HG03175 (cell line): ENCODE results near the gene HOXD9.

Experiments used
- ATAC-seq: cut with Tn5 transposase; IDR thresholded peaks from one replicate; pipeline ENCODE4 v1.9.1; 2021; ENCODE audit warnings: mild to moderate bottlenecking, moderate library complexity; ENCODE audit not compliant: unreplicated experiment

HOXD9 gene

GRCh38 chr2:176137252-176137580 is 14.7 kb downstream of the HOXD9 start:
- no peak for ATAC-seq

GRCh38 chr2:176137906-176138305 is 15.4 kb downstream of the HOXD9 start:
- no peak for ATAC-seq

- ATAC-seq, result no peak
Measured at GRCh38 chr2:176138526-176138922, 16.0 kb downstream of the HOXD9 start.

- ATAC-seq, result no peak
Measured at GRCh38 chr2:176138923-176139660, 16.6 kb downstream of the HOXD9 start.

GRCh38 chr2:176139661-176140512 is 17.4 kb downstream of the HOXD9 start:
- ATAC-seq, result no peak

- peak; percentile 89 for ATAC-seq
Measured at GRCh38 chr2:176140513-176141317, 18.2 kb downstream of the HOXD9 start.

- no peak for ATAC-seq
Measured at GRCh38 chr2:176142281-176142680, 19.8 kb downstream of the HOXD9 start.

GRCh38 chr2:176145085-176145969 is 22.8 kb downstream of the HOXD9 start:
- no peak for ATAC-seq

- no peak for ATAC-seq
Measured at GRCh38 chr2:176146101-176146500, 23.6 kb downstream of the HOXD9 start.

- no peak for ATAC-seq
Measured at GRCh38 chr2:176146645-176147044, 24.1 kb downstream of the HOXD9 start.

GRCh38 chr2:176147210-176147799 is 24.8 kb downstream of the HOXD9 start:
- ATAC-seq, result no peak

- no peak for ATAC-seq
Measured at GRCh38 chr2:176147800-176148496, 25.4 kb downstream of the HOXD9 start.

- no peak for ATAC-seq
Measured at GRCh38 chr2:176148751-176149421, 26.4 kb downstream of the HOXD9 start.

GRCh38 chr2:176149481-176149938 is 27.0 kb downstream of the HOXD9 start:
- ATAC-seq, result no peak

GRCh38 chr2:176149939-176150583 is 27.5 kb downstream of the HOXD9 start:
- no peak for ATAC-seq

GRCh38 chr2:176150584-176151441 is 28.3 kb downstream of the HOXD9 start:
- ATAC-seq, result no peak
